Neutrophil (primary cell): ENCODE measurements around the gene ZSCAN12.
A peak's percentile ranks its signal among the peaks of the same experiment; 100 is the strongest.
"Not testable (repeated sequence)": the region's sequence is repeated elsewhere in the genome, so short reads cannot be mapped to it uniquely, and the experiment has no call there.

Source experiments
- H3K27ac ChIP-seq: fragments of 200-600 bp; sonication (generic); 2 replicates; pipeline ENCODE4 v1.5.1; 2016; ENCODE audit warnings: mild to moderate bottlenecking, moderate library complexity
- H3K27me3 ChIP-seq: fragments of 200-600 bp; sonication (generic); 2 replicates; pipeline ENCODE4 v1.6.0; 2016; ENCODE audit warnings: mild to moderate bottlenecking
- H3K36me3 ChIP-seq: fragments of 200-600 bp; sonication (generic); 2 replicates; pipeline ENCODE4 v1.5.1; 2017
- H3K4me1 ChIP-seq, 2 experiments: fragments of 200-600 bp in 1 of 2; sonication (generic) in 1 of 2; 1 replicate in 1 of 2; 2 replicates in 1 of 2; pipeline versions ENCODE4 v1.5.1 to v1.6.1; 2013 to 2016; ENCODE audit warnings: low read depth in 1 of 2, low read length in 1 of 2, mild to moderate bottlenecking in 1 of 2, moderate library complexity in 1 of 2; ENCODE audit not compliant: control insufficient read depth in 1 of 2, insufficient read depth in 1 of 2
- H3K4me3 ChIP-seq, 2 experiments: fragments of 200-600 bp in 1 of 2; sonication (generic) in 1 of 2; 1 replicate in 1 of 2; 2 replicates in 1 of 2; pipeline ENCODE4 v1.5.1; 2013 to 2016; ENCODE audit warnings: low read depth in 1 of 2, low read length in 1 of 2, mild to moderate bottlenecking in 1 of 2, moderate library complexity in 1 of 2
- H3K9me3 ChIP-seq: fragments of 200-600 bp; sonication (generic); 2 replicates; pipeline ENCODE4 v1.5.1; 2016
- TF ChIP-seq, protein P1 (sequence below): fragments of 200-600 bp; sonication (generic); IDR thresholded peaks from 2 replicates; pipeline ENCODE4 v1.5.1; 2016; ENCODE audit warnings: antibody characterized with exemption

ZSCAN12 gene

DNA sequence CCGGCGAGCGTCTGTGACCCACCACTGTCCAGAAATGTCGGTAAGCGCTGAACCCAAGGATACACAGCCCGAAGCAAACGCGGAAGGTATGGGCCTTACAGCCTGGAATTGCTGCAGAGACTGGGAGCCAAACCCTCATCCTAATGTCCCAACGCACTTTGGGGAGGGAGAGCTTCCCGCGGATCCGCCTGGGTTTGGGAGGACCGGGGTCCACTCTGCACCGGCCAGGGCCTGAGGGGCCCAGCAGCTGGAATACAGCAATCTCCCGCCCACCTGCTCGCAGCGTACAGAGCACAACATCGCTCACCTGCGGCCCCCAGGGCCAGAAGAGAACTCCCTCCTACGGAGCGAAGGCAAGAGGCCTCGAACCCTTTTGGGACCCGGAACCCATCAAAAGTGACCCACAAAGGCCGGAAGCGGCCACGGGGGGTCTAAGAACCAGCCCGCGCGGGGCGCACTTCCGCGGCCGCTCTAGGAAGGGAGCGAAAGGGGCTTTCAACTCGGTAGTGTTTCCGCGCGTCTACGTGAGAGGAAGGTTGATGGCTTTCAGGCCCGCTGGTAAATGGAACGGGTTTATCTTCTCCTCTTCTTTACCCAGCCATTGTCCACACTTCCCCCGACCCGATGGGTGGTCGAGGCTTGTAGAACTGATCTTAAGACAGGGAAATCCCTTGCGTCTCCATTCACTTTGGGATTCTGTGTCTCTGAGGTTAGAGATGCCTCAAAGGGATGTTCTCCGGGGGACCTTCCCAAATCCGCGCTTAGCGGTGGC, at the start of gene ZSCAN12:
Gene ZSCAN12 (minus strand): TSS at position 398 of the 772 bp plus-strand sequence. CDS start 1,342 bp downstream, outside the sequence.
- TF ChIP-seq, protein P1, sequence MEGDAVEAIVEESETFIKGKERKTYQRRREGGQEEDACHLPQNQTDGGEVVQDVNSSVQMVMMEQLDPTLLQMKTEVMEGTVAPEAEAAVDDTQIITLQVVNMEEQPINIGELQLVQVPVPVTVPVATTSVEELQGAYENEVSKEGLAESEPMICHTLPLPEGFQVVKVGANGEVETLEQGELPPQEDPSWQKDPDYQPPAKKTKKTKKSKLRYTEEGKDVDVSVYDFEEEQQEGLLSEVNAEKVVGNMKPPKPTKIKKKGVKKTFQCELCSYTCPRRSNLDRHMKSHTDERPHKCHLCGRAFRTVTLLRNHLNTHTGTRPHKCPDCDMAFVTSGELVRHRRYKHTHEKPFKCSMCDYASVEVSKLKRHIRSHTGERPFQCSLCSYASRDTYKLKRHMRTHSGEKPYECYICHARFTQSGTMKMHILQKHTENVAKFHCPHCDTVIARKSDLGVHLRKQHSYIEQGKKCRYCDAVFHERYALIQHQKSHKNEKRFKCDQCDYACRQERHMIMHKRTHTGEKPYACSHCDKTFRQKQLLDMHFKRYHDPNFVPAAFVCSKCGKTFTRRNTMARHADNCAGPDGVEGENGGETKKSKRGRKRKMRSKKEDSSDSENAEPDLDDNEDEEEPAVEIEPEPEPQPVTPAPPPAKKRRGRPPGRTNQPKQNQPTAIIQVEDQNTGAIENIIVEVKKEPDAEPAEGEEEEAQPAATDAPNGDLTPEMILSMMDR = no peak

DNA sequence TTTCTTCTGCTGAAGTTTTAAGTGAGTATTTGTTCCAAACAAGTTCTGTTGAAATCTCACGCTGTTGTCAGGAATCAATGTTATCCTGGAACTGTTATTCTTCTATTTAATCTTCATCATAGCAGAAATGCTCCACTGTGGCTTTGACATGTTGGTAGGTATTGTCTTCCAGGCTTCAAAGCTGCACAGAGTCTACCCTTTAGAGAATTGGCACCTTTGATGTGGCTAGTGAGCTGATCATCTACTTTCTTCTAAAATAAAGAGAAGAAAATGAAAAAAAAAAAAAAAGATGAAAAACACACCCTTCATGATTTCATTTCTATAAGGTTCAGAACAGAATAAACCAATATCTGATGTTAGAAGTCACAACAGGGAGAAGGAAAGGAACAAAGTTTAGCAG, 49.5 kb upstream of the ZSCAN12 start:
- H3K4me3 ChIP-seq = no peak overlapping the region
- TF ChIP-seq, protein P1 = no peak
- H3K36me3 ChIP-seq = no peaks in the 10 kb centered on the region
- H3K27ac ChIP-seq = no peak overlapping the region
- no peaks in the 10 kb centered on the region for H3K4me1 ChIP-seq
- H3K9me3 ChIP-seq = no peaks in the 10 kb centered on the region
- peaks cover 54% of the 10 kb centered on the region for H3K27me3 ChIP-seq

More for the DNA sequence above, at the start of gene ZSCAN12:
- Histone ChIP-seq H3K4me3 (peak within 1 kb of the TSS; percentile 48 to 62), H3K9me3 (no peaks in the 10 kb centered on the region), H3K36me3 (no peaks in the 10 kb centered on the region), H3K27ac (no peak within 1 kb of the TSS), H3K27me3 (peaks cover 46% of the 10 kb centered on the region), H3K4me1 (peaks cover 11 to 12% of the 10 kb centered on the region in 2 experiments)

DNA sequence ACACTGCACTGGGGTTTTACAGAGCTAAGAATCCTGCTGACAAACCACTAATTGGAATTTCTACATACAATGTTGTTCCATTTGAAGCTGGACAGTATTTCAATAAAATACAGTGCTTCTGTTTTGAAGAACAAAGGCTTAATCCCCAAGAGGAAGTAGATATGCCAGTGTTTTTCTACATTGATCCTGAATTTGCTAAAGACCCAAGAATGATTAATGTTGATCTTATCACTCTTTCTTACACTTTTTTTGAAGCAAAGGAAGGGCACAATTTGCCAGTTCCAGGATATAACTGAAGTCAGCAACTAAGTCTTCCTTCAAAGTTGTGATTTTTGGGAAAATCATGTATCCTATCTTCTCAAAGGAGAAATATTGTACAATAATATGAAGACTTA, 48.0 kb upstream of the ZSCAN12 start:
- H3K27me3 ChIP-seq = peaks cover 68% of the 10 kb centered on the region
- not testable (repeated sequence) for H3K4me1 ChIP-seq, H3K27ac ChIP-seq, H3K4me3 ChIP-seq, H3K36me3 ChIP-seq, H3K9me3 ChIP-seq

DNA sequence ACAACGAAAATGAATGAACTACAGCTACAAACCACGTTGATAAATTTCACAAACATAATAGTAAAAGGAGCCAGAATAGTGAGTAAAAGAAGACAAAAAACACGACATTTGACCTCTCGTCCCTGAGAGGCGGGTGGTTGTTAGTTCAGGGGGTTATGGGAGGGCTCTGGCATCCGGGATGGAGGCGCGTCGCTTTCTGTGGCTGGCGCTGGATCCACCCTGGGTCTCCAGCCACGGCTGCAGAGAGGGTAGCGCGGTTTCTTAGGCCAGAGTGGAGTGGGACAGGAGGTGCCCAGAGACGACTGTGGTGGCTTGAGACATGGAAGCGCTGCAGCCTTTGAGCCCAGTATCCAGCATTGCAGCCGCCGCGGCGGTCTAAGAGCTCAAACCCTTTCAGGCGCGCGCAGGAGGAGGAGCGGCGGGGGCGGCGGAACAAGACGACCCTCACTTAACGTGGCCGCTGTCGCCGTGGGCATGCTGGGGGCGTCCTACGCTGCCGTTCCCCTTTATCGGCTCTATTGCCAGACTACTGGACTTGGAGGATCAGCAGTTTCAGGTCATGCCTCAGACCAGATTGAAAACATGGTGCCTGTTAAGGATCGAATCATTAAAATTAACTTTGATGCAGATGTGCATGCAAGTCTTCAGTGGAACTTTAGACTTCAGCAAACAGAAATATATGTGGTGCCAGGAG, 47.4 kb upstream of the ZSCAN12 start:
- Histone ChIP-seq H3K27ac (no peak overlapping the region), H3K4me3 (no peak overlapping the region), H3K4me1 (peaks cover 0 to 5% of the 10 kb centered on the region in 2 experiments), H3K27me3 (peaks cover 69% of the 10 kb centered on the region), H3K9me3 (peaks cover 6% of the 10 kb centered on the region), H3K36me3 (no peaks in the 10 kb centered on the region)
- TF ChIP-seq, protein P1 = no peak

DNA sequence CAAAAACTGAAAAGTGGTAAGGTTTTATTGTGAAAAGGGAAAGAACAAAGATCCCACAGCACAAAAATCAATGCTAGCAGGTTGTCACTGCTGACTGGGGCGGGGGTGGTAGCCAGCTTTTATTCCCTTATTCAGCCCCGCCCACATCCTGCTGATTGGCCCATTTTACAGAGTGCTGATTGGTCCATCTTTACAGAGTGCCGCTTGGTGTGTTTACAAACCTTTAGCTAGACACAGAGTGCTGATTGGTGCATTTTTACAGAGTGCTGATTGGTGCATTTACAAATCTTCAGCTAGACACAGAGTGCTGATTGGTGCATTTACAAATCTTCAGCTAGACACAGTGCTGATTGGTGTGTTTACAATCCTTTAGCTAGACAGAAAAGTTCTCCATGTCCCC, 45.2 kb upstream of the ZSCAN12 start:
- not testable (repeated sequence) for H3K9me3 ChIP-seq

DNA sequence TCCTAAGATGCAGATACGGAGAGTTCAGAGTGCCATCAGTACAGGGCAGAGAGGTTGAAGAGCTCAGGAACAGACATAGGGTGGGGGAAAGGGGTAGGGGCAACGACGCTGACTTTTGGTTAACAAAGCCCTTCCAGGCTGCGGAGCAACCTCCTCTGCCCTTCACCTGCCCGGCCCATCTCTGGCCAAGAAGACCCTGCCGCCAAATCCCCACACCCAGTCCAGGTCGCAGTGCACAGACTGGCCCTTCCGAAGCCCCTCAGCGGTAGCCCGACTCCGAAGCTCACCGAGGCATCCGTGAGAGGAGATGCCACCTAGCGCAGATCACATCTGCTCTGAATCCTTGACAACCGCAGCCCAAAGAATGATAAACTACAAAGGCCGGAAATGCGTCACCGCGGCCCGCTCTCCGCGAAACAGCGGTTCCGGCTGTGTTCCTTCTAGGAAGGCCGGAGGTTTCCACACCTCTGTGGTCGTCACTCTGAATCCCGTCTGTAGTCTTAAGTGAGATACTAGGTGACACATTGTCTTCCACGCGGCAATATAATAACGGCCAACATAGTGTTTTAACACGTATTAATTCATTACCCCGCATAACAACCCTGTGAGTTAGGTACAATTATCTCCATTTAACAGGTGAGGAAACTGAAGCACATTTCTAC, 43.7 kb upstream of the ZSCAN12 start, which contains the start of gene ZSCAN23:
Gene ZSCAN23 (minus strand): TSS at position 380 of the 662 bp plus-strand sequence. CDS start 7,225 bp downstream, outside the sequence.
- Histone ChIP-seq H3K9me3 (peaks cover 6% of the 10 kb centered on the region), H3K27ac (no peak within 1 kb of the TSS), H3K4me3 (peak within 1 kb of the TSS in 1 of 2 experiments; percentile 8), H3K27me3 (peaks cover 67% of the 10 kb centered on the region), H3K36me3 (no peaks in the 10 kb centered on the region), H3K4me1 (peaks cover 0 to 5% of the 10 kb centered on the region in 2 experiments)
- TF ChIP-seq, protein P1 = no peak

More for the DNA sequence above, 45.2 kb upstream of the ZSCAN12 start:
- not testable (repeated sequence) for H3K4me1 ChIP-seq, H3K36me3 ChIP-seq, H3K27ac ChIP-seq, H3K4me3 ChIP-seq
- H3K27me3 ChIP-seq = peaks cover 75% of the 10 kb centered on the region
